DOHH2 (cell line): ENCODE data around the gene TAMM41.
"Not testable (repeated sequence)": the region's sequence is repeated elsewhere in the genome, so short reads cannot be mapped to it uniquely, and the experiment has no call there.

ENCODE experiments used
- H3F3A ChIP-seq: fragments of 200-600 bp; sonication (generic), shearing (Covaris generic); 2 replicates; pipeline ENCODE4 v1.6.0; 2016; ENCODE audit warnings: antibody characterized with exemption, mild to moderate bottlenecking; ENCODE audit not compliant: control insufficient read depth, insufficient read depth
- H3K27ac ChIP-seq: fragments of 200-600 bp; sonication (generic); 2 replicates; pipeline ENCODE4 v1.5.1; 2014; ENCODE audit warnings: low read depth, mild to moderate bottlenecking, low read length, moderate library complexity
- H3K27me3 ChIP-seq: fragments of 200-600 bp; sonication (generic); 2 replicates; pipeline ENCODE4 v1.6.1; 2014; ENCODE audit warnings: mild to moderate bottlenecking, low read length, mixed read lengths; ENCODE audit not compliant: control insufficient read depth
- H3K36me3 ChIP-seq: fragments of 200-600 bp; sonication (generic); 2 replicates; pipeline ENCODE4 v1.6.1; 2014; ENCODE audit warnings: mild to moderate bottlenecking, low read length, moderate library complexity, mixed read lengths; ENCODE audit not compliant: control insufficient read depth
- H3K4me1 ChIP-seq: fragments of 200-600 bp; sonication (generic); 2 replicates; pipeline ENCODE4 v1.6.1; 2014; ENCODE audit warnings: mild to moderate bottlenecking, low read length, mixed read lengths; ENCODE audit not compliant: control insufficient read depth
- H3K4me2 ChIP-seq: fragments of 200-600 bp; sonication (generic); 2 replicates; pipeline ENCODE4 v1.6.0; 2014; ENCODE audit warnings: mild to moderate bottlenecking, low read length, moderate library complexity
- H3K4me3 ChIP-seq: fragments of 200-600 bp; sonication (generic); 2 replicates; pipeline ENCODE4 v1.5.1; 2014; ENCODE audit warnings: mild to moderate bottlenecking, low read length, mixed read lengths
- H3K79me2 ChIP-seq: fragments of 200-600 bp; sonication (generic); 2 replicates; pipeline ENCODE4 v1.6.1; 2014; ENCODE audit warnings: mild to moderate bottlenecking, low read length, mixed read lengths; ENCODE audit not compliant: control insufficient read depth
- H3K9me2 ChIP-seq: fragments of 200-600 bp; sonication (generic); replicated peaks from 2 replicates; pipeline ENCODE4 v1.6.1; 2014; ENCODE audit warnings: mild to moderate bottlenecking, low read length, mixed read lengths; ENCODE audit not compliant: control insufficient read depth
- H3K9me3 ChIP-seq: fragments of 200-600 bp; sonication (generic); 2 replicates; pipeline ENCODE4 v1.6.1; 2014; ENCODE audit warnings: antibody characterized with exemption, low read length, mixed read lengths; ENCODE audit not compliant: control insufficient read depth, insufficient read depth
- H4K20me1 ChIP-seq: fragments of 200-600 bp; sonication (generic); 2 replicates; pipeline ENCODE4 v1.6.0; 2014; ENCODE audit warnings: low read depth, mild to moderate bottlenecking, antibody characterized with exemption, low read length, moderate library complexity; ENCODE audit not compliant: control insufficient read depth, insufficient read depth
- CTCF ChIP-seq: fragments of 200-600 bp; sonication (generic); IDR thresholded peaks from one replicate; pipeline ENCODE4 v1.5.1; 2014; ENCODE audit warnings: antibody characterized with exemption, mild to moderate bottlenecking, low read depth, low read length; ENCODE audit not compliant: poor library complexity, severe bottlenecking
- EZH2phosphoT487 ChIP-seq: fragments of 200-600 bp; sonication (generic); IDR thresholded peaks from 2 replicates; pipeline ENCODE4 v1.6.1; 2017; ENCODE audit warnings: borderline replicate concordance, mild to moderate bottlenecking, antibody characterized with exemption, low read length, moderate library complexity, mixed read lengths

TAMM41 gene

DNA sequence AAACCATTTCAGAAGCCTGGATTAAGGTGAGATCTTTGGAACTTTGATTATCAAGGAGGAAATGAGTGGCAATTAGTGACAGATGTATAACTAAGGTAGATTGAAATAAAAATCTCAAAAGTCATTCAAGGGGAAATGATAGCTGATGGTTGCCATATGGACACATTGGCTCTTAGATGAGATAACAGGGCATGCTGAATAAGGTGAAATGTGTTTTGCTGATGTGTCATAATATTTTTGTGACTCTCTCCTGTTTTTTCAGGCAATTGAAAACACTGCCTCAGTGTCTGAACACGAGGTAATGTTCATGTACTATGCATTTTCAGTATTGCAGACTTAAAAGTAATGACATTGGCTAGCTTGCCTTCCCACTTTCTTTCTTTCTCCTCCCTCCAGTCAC lies 13.5 kb upstream of the TAMM41 start:
- not testable (repeated sequence) for H3K36me3 ChIP-seq, H3K27me3 ChIP-seq, H3K79me2 ChIP-seq, H3K4me3 ChIP-seq, H3K27ac ChIP-seq, H3F3A ChIP-seq, H4K20me1 ChIP-seq, H3K9me2 ChIP-seq, H3K4me1 ChIP-seq, H3K4me2 ChIP-seq, H3K9me3 ChIP-seq

DNA sequence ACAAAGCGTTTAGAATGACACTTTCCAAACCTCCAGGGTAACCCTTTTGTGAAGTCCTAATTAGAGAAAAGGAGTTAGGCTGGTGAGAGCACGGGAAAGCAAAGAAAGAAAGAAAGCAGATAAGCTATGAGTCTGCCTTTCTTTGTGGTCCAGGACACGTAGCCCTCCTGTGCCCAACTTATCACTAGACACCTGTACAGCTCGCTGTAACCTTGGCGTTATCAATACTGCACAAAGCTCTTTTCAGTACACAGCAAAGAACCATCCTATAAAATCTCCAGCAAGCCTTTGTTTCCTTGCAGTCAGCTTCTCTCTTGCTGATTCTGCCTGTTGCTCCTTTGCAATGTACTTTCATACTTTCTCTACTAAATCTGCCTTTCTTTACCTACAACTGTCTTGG lies 6.8 kb upstream of the TAMM41 start:
- no peak overlapping the region for H3K4me2 ChIP-seq
- H3K79me2 ChIP-seq: no peaks in the 10 kb centered on the region
- H3K27me3 ChIP-seq: peaks cover 20% of the 10 kb centered on the region
- H3K27ac ChIP-seq: no peak overlapping the region
- TF ChIP-seq CTCF (no peak), EZH2phosphoT487 (no peak)
- no peak overlapping the region for H3K4me3 ChIP-seq
- H3K9me2 ChIP-seq: no peaks in the 10 kb centered on the region
- no peaks in the 10 kb centered on the region for H3K36me3 ChIP-seq
- H4K20me1 ChIP-seq: no peaks in the 10 kb centered on the region
- H3K4me1 ChIP-seq: no peaks in the 10 kb centered on the region
- no peaks in the 10 kb centered on the region for H3K9me3 ChIP-seq
- no peaks in the 10 kb centered on the region for H3F3A ChIP-seq

DNA sequence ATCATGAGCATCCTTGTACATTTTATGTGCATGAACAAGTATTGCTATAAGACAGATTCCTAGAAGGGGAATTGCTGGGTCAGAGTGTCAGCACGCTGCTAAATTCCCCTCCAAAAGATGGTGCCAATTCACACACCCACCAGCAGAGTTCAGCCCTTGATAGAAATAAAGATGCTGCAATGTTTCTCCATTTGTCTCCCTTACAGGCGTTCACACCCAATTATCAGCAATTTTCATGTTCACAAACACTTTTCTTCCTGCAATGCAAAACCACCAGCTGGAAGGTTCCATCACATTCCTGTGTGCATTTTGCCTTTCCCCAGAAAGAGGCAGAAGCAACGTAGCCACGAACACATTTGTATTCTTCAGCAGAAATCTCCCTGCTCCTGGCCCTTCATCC lies 3.3 kb upstream of the TAMM41 start:
- no peak for TF ChIP-seq EZH2phosphoT487
- no peak for TF ChIP-seq CTCF
- Histone ChIP-seq H3K4me3 (no peak overlapping the region), H3F3A (no peaks in the 10 kb centered on the region), H3K27ac (no peak overlapping the region), H3K9me2 (no peaks in the 10 kb centered on the region), H3K4me1 (peaks cover 9% of the 10 kb centered on the region), H4K20me1 (no peaks in the 10 kb centered on the region), H3K79me2 (peaks cover 17% of the 10 kb centered on the region), H3K36me3 (peaks cover 8% of the 10 kb centered on the region), H3K4me2 (no peak overlapping the region), H3K9me3 (no peaks in the 10 kb centered on the region), H3K27me3 (peaks cover 20% of the 10 kb centered on the region)

DNA sequence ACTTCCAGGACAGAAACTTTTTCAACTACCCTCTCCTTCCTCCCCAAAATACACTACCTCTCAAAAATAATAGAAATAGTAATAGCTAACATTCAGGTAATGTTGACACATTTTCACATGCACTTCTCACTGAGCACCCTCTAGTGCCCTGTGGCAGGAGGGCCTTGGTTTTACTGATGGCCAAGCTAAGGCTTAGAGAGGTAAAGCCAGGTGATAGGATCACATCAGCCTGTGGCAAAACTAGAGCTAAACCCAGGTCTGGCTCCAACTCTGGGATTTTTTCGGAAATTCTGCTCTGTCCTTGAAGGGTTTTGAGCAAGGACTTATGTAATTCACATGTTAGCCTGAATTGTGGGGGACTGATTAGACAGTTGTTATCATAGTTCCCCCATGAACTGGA lies 922 bp upstream of the TAMM41 start:
- H3K27ac ChIP-seq: no peak overlapping the region
- no peaks in the 10 kb centered on the region for H3K9me2 ChIP-seq
- peaks cover 32% of the 10 kb centered on the region for H3K36me3 ChIP-seq
- no peak for TF ChIP-seq CTCF
- no peak for TF ChIP-seq EZH2phosphoT487
- H3F3A ChIP-seq: no peaks in the 10 kb centered on the region
- H4K20me1 ChIP-seq: no peaks in the 10 kb centered on the region
- no peak overlapping the region for H3K4me2 ChIP-seq
- H3K9me3 ChIP-seq: no peaks in the 10 kb centered on the region
- peaks cover 15% of the 10 kb centered on the region for H3K4me1 ChIP-seq
- no peak overlapping the region for H3K4me3 ChIP-seq
- peaks cover 38% of the 10 kb centered on the region for H3K79me2 ChIP-seq
- peaks cover 12% of the 10 kb centered on the region for H3K27me3 ChIP-seq
